GM21390 (cell line): ENCODE results near the gene TSEN15.
"Not testable (repeated sequence)": the region's sequence is repeated elsewhere in the genome, so short reads cannot be mapped to it uniquely, and the experiment has no call there.

Source experiments
- ATAC-seq: cut with Tn5 transposase; IDR thresholded peaks from one replicate; pipeline ENCODE4 v1.9.1; 2021; ENCODE audit not compliant: unreplicated experiment

The TSEN15 gene

DNA sequence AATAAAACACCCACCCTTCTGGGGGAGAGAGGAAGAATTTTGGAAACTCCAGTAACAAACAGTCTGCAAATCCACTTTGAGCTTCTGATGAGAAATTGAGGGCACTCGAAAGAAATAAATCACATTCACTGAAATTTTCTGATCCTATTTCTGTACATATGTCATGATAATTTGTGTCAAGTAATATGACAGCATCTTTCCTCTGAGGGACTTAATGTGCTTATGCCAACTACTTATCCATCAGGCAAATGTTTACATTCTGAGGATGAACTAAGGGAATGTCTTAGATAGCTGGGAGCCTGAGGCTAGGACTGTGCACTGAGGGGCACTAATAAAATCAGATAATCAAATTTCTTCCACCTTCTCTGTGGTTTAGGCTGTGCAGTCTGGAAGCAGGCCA is 44.5 kb downstream of the TSEN15 start:
- no peak for ATAC-seq

DNA sequence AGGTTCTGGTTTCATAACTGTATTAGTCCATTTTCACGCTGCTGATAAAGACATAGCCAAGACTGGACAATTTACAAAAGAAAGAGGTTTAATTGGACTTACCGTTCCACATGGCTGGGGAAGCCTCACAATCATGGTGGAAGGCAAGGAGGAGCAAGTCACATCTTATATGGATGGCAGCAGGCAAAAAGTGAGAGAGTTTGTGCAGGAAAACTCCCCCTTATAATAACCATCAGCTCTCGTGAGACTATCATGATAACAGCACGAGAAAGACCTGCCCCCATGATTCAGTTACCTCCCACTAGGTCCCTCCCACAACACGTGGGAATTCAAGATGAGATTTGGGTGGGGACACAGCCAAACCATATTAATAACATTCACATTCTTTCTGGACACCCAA is 45.0 kb downstream of the TSEN15 start:
- not testable (repeated sequence) for ATAC-seq

DNA sequence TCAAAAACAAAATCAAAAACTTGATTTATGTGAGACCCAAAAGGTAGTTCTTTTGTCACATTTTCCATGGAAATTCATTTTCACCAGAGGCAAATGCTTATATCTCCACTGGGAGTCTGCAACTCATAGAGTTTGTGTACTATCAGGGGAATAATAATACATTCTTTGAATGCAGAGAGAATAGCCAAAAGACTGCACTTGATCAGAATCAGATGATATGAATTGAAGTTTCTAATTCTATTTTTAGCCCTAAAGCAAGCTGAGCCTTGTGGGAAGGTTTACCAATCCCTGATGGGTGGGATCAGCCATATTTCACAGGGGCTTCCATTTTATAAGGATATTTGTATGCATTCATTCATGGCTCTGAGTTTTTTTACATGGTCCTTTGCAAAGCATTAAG is 49.6 kb downstream of the TSEN15 start:
- ATAC-seq = no peak

DNA sequence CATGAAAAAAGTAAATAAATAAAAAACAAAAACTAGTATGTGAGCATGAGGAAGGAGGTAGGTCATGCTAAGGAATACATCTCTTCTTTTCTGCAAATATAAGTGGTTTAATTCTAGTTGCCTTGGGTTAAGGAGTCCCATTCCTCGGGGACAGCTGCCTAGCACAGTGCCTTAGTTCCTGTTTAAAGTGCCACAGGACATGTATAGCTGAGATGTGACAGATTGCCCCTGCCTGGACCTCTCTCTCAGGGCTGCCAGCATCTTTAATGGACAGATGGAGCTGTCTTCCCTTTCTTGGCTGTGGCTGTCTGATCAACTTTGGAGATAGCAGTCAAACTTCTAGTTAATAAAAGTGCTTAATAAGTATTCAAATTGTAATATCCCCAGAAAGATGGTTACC is 50.0 kb downstream of the TSEN15 start:
- ATAC-seq = no peak

DNA sequence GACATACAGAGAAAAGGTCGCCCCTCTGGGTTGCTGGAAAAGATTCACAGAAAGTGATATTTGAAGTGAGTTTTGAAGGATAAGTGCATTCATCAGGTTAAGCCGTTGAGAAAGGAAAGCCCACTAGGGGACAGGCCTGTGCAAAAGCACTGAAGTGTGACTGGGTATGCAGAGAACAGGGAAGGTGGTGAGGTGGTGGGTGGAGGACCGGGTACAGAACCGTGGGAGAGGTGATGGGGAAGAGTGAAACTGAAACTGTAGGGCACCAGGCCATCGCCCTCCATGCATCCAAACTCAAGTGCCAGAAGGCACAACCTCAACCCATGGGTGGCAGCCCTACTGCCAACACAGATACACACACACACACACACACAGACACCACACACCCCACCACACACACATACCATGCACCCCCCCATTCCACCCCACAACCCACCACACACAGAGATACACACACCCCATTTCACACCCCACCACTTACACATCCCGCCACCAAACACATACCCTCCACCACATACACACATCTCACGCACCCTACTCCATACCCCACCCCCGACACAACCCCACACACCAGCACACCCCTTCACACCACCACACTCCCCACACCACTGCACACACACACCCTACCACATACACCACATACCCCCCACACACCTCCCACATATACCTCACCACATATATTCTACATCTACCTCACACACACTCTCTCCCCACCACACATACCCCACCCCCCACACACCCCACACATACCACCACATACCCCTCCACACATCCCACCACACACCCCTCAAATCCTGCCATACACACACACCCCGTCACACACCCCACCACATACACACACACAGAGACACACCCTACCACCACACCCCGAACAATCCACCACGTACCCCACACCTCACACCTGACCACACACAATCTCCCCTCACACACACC is 59.0 kb downstream of the TSEN15 start:
- no peak for ATAC-seq

DNA sequence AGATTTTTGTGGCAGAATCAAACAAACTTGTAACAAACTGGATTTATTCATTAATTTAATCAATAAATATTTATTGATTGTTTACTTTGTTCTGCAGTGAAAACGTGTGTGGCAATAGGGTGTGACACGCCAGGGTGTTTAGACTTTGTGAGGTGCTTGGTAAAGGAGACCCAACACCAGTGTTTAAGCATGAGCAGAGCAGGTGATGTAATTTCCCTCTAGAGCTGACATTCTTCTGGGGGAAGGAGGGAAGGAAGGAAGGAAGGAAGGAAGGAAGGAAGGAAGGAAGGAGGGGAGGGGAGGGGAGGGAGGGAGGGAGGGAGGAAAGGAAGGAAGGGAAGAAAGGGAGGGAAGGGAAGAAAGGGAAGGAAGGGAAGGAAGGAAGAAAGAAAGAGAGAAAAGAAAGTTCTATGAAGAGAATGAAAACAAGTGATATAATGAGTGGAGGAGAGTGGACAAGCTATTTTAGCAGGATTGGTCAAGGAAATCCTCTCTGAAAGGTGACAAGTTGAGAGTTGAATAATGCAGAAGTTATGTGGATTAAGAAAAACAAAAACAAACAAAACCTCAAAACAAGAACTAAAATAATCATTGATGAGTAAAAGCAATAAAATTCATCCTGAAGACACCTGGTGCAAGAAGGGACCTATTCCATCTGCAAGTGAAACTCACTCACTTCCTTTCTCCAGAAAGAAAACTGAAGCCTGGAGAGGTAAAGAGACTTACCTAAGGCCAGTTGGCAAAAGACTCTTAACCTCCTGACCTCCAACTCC is 60.8 kb downstream of the TSEN15 start:
- no peak for ATAC-seq

DNA sequence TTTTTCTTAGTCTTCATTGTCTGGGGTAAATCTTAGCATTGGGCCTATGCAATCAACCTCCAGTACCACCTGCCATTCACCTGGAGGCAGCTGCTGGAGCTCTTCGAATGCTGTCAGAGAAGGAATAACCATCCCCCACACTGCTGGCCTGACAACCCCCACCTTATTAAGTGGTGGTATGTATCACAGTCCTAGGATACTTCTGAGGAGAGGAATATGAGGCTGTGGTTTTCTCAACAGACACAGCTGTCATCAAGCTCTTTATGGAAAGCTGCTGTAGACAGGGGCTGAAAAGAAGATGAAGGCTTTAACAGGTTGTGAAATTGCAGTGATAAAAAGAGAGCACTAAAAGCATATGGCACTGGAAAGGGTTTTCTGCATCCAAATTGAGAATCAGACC is 61.7 kb downstream of the TSEN15 start:
- ATAC-seq = no peak

DNA sequence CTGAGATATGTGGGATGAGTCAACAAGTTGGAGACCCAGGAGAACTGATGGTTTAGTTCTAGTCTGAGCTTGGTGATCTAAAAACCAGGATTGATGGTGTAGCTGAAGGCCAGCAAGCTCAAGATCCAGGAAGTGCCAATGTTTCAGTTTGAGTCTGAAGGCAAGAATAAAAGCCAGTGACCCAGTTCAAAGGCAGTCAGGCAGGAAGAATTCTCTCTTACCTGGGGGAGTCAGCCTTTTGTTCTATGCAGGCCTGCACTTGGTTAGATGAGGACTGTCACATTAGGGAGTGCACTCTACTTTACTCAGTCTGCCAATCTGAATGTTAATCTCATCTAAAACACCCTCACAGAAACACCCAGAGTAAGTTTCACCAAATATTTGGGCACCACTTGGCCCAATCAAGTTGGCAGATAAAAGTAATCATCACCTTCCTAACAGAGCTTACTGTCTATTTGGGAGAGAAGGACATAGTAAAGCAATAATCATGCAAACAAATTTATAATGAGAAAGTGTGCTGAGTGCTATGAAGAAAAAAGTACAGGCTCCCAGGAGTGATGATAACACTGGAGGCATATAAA is 63.4 kb downstream of the TSEN15 start:
- ATAC-seq = no peak

DNA sequence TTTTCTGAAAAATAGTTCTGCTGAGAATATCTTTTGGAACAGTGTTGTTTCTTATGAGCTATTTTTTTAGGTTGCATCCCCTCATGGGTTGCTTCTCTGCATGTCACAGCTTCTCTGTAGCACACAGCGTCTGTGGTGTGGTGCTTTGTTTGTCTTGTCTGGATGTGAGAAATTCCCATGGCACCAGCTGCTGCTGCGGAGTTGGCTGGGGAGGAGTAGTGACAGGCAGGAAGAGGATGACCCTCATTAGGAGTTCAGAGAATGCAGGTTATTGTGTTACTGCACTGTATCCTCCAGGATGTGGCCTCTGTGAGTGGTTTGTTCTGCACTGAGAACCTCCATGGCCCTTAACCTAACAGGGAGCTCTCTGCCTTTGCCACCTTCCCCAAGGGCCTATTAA is 64.8 kb downstream of the TSEN15 start:
- no peak for ATAC-seq

DNA sequence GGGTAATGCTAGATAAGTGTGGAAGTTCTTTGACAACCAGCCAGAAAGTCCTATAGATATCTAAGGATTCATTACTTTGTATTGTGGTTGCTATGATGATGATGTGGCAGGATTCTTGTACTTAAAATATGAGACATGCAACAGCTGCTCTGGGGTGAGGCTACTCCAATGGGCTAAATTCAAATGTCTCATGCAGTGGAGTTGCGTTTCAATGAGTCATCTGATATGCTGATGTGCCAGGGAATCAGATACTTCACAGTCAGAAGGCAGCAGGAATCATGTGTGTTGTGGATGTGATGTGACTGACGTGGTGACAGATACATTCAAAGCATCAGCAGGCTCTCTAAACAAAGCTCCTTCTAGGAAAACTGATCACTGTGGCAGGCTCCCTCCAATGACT is 66.5 kb downstream of the TSEN15 start:
- ATAC-seq = no peak
